OCI-LY1 (cell line): ENCODE results near the gene GNG12.

Experiments
- CTCF ChIP-seq: fragments of 200-600 bp; sonication (generic), shearing (Covaris generic); IDR thresholded peaks from 2 replicates; pipeline ENCODE4 v1.5.1; 2017; ENCODE audit warnings: mild to moderate bottlenecking, antibody characterized with exemption, low read length, moderate library complexity, mixed read lengths
- EZH2 ChIP-seq: fragments of 200-600 bp; sonication (generic), shearing (Covaris generic); IDR thresholded peaks from 2 replicates; pipeline ENCODE4 v1.8.0; 2017; ENCODE audit warnings: borderline replicate concordance, mixed run types, mild to moderate bottlenecking, antibody characterized with exemption, low read length, moderate library complexity, mixed read lengths

- no peak for TF ChIP-seq CTCF
- no peak for TF ChIP-seq EZH2
These were observed 128.9 kb downstream of the GNG12 start for GRCh38 chr1:67704351-67704750.
